ENCODE measurements around the gene EGLN2. TPM values are rescaled to one million over a fixed set of nuclear protein-coding genes. Genes with fewer than 3 reads are reported as not detected.

The EGLN2 gene
- total and polyA plus RNA-seq, 9 of the 15 experiments (the other 6 are each of a cell fraction or from before 2014, with no cell fraction given): 9.6 to 114 (median 71.0) TPM

- TF ChIP-seq RFX7 (CRISPR knock-in tag; IDR thresholded peaks at IDR 0.05) (no peak), ZNF175 (CRISPR knock-in tag; IDR thresholded peaks at IDR 0.05; ENCODE audit: low read depth) (peak; percentile 88), CHCHD3 (CRISPR knock-in tag; IDR thresholded peaks at IDR 0.05) (no peak), CEBPB (tag; IDR thresholded peaks at IDR 0.05) (no peak), ELK3 (CRISPR knock-in tag; IDR thresholded peaks at IDR 0.05) (no peak), ZNF280A (IDR thresholded peaks at IDR 0.05; ENCODE audit: low read depth, partially characterized antibody) (no peak), ZNF717 (CRISPR knock-in tag; IDR thresholded peaks at IDR 0.05) (no peak), GABPB1 (CRISPR knock-in tag; IDR thresholded peaks at IDR 0.05) (no peak; the same call in 1 of the 2 replicates), HMG20B (CRISPR knock-in tag; IDR thresholded peaks at IDR 0.05) (no peak), CEBPZ (IDR thresholded peaks at IDR 0.05; ENCODE audit: borderline replicate concordance, low read depth, low read length) (peak; percentile 81), NCOA2 (IDR thresholded peaks at IDR 0.05; ENCODE audit: partially characterized antibody in 2 of 2) (no peak), FIP1L1 (IDR thresholded peaks at IDR 0.05; ENCODE audit: low read depth, low read length, poor library complexity, severe bottlenecking) (no peak), CHD1 (IDR thresholded peaks at IDR 0.05; ENCODE audit: low read length) (peak; percentile 86), MAX (CRISPR knock-in tag; IDR thresholded peaks at IDR 0.05) (peak; percentile 98), TCFL5 (CRISPR knock-in tag; conservative IDR thresholded peaks at IDR 0.05) (no peak; the same call in 1 of the 2 replicates), FOXK2 (conservative IDR thresholded peaks at IDR 0.05 in 1 of 2, IDR thresholded peaks at IDR 0.05 in 1 of 2; ENCODE audit: low read depth in 2 of 2) (peak; percentile 54 to 97), CTCFL (IDR thresholded peaks at IDR 0.05; ENCODE audit: borderline replicate concordance, insufficient read depth, low read depth, low read length, poor library complexity, severe bottlenecking) (no peak)
Measured at GRCh38 chr19:40750058-40750873, 48.7 kb upstream of the EGLN2 start, which contains the start of gene ACTMAP (continued).

Data from K562 (cell line).